Peyer's patch (tissue), 4 donors: Measurements from ENCODE around the gene TNPO3. TPM values are rescaled to one million over a fixed set of nuclear protein-coding genes. Genes with fewer than 3 reads are reported as not detected.
A peak's percentile ranks its signal among the peaks of the same experiment; 100 is the strongest.

Experiments used
- DNase-seq, 3 donors: peaks; one replicate each; pipeline ENCODE4 v3.0.0-alpha.2; 2017 to 2019
- H3K27ac ChIP-seq, 4 donors: fragments of 200-600 bp; sonication (generic); one replicate each; pipeline ENCODE4 v1.5.1; 2016 to 2019
- H3K27me3 ChIP-seq, 2 donors: fragments of 200-600 bp; sonication (generic); one replicate each; pipeline ENCODE4 v1.5.1; 2019
- H3K36me3 ChIP-seq, 3 donors: fragments of 200-600 bp; sonication (generic); one replicate each; pipeline ENCODE4 v1.5.1; 2016 to 2019
- H3K4me1 ChIP-seq, 4 donors: fragments of 200-600 bp; sonication (generic); one replicate each; pipeline ENCODE4 v1.5.1; 2016 to 2019
- H3K4me3 ChIP-seq, 4 donors: fragments of 200-600 bp; sonication (generic); 1 replicate in 3 of 4; 2 replicates in 1 of 4; pipeline ENCODE4 v1.5.1; 2016 to 2019; ENCODE audit warnings: mild to moderate bottlenecking in 1 of 4
- H3K9me3 ChIP-seq, 4 donors: fragments of 200-600 bp; sonication (generic); one replicate each; pipeline ENCODE4 v1.5.1; 2016 to 2019; ENCODE audit warnings: mild to moderate bottlenecking in 1 of 4
- CTCF ChIP-seq, 6 experiments: fragments of 450-650 bp in 4 of 6; fragments of 200-600 bp in 2 of 6; sonication (generic) in 1 of 6; IDR thresholded peaks; one replicate each; pipeline ENCODE4 v1.5.1; 2017 to 2019; ENCODE audit warnings: antibody characterized with exemption in 6 of 6, mild to moderate bottlenecking in 3 of 6, moderate library complexity in 1 of 6
- POLR2A ChIP-seq, 2 donors: fragments of 450-650 bp; IDR thresholded peaks; one replicate each; pipeline ENCODE4 v1.5.1; 2017; ENCODE audit warnings: antibody characterized with exemption in 2 of 2, mild to moderate bottlenecking in 2 of 2, moderate library complexity in 2 of 2
- total RNA-seq, 4 donors: library from RNA; depleted of rRNA; stranded (reverse); fragments of >200 nt; gene quantifications; one replicate each; pipeline ENCODE4 v1.1.0, GENCODE V29; 2016

The TNPO3 gene
- total RNA-seq, 4 donors from 2014 or later, result 25.2 to 55.3 (median 42.1) TPM

GRCh38 chr7:128920913-128921582 lies 133.9 kb downstream of the TNPO3 start:
- Histone ChIP-seq H3K9me3 (no peaks in the 10 kb centered on the region), H3K4me1 (no peaks in the 10 kb centered on the region), H3K27me3 (no peaks in the 10 kb centered on the region), H3K36me3 (no peaks in the 10 kb centered on the region), H3K27ac (no peak overlapping the region), H3K4me3 (no peak overlapping the region)
- TF ChIP-seq POLR2A (IDR thresholded peaks at IDR 0.05) (no peak), CTCF (IDR thresholded peaks at IDR 0.05) (no peak)
- peak in 2 of 3 donors; percentile 28 to 44 for DNase-seq

DNA sequence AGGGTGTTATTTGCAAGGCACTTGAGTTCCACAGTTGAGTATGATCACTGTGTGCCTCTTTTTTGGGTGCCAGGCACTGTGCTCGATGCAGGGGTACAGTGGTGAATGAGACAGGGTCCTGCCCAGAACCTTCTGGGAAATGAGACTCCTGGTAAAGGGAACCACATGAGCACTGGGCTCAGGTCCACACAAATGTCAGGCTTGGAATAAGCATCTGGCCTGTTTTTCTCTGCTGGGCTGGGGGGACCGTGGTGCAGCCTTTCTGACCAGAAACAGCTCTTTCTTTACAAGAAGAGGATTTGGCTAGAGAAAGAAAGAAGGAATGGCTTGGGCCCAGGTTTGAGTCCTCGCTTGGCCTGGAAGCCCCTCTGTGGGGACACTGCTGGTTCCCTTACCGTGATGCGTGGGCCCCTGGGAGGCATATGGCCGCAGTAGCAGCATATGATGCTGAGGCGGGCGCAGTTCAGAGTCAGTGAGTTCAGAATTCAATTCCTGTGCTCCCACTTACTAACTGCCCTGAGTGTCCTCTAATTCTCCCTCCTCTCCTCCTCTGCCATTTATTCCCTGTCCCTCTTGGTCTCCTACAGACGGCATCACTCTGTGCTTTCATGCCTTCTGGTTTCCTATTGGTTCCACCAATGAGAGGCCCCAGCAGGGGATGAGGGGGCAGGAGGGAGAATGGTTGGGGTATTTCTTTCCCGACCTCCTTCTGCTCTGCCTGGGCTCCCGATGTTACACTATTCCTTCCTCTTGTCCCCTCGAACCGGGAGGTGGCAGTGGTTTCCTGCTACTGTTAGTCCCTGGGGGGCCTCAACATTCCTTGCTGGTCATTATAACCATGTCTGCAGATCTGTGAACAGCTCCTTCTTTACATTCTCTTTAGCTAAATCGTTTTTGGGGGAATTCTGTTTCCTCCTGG lies 134.8 kb downstream of the TNPO3 start:
- no peak overlapping the region for H3K4me3 ChIP-seq
- H3K27ac ChIP-seq, result peak overlapping the region in 1 of 4 donors; percentile 17
- H3K9me3 ChIP-seq, result no peaks in the 10 kb centered on the region
- peaks cover 0 to under 1% of the 10 kb centered on the region in 2 donors for H3K27me3 ChIP-seq
- H3K36me3 ChIP-seq, result no peaks in the 10 kb centered on the region
- peaks cover 0 to 5% (median 0%) of the 10 kb centered on the region in 4 donors for H3K4me1 ChIP-seq
- peak in 2 of 3 donors; percentile 9 to 30 for DNase-seq
- no peak for TF ChIP-seq POLR2A (IDR thresholded peaks at IDR 0.05)
- TF ChIP-seq CTCF (IDR thresholded peaks at IDR 0.05), result no peak

DNA sequence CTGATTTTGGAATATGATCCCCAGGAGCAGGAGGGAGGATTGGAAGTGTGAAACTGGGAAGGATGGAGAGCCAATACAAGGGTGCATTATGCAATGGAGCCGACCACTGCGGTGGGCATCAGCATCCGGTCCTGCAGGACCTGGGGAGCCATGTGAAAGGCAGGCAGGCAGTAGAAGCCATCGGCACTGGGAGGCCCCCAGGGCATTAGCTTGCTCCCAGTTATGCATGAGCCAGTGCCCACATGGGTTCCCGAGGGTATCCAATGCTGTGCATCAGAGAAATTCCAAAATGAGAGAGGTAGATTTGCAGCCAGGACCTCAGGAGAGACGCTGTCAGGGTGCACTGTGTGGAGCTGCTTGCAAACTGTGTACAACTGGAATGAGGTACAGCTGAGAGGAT lies 135.7 kb downstream of the TNPO3 start:
- peaks cover 0 to 3% of the 10 kb centered on the region in 2 donors for H3K27me3 ChIP-seq
- DNase-seq, result peak in 2 of 3 donors; percentile 14 to 36
- TF ChIP-seq CTCF (IDR thresholded peaks at IDR 0.05) (no peak), POLR2A (IDR thresholded peaks at IDR 0.05) (no peak)
- H3K27ac ChIP-seq, result no peak overlapping the region
- H3K9me3 ChIP-seq, result no peaks in the 10 kb centered on the region
- peaks cover 0 to 10% (median 3%) of the 10 kb centered on the region in 4 donors for H3K4me1 ChIP-seq
- no peak overlapping the region for H3K4me3 ChIP-seq
- no peaks in the 10 kb centered on the region for H3K36me3 ChIP-seq

GRCh38 chr7:128918016-128918665 lies 136.8 kb downstream of the TNPO3 start:
- H3K27me3 ChIP-seq, result peaks cover 0 to 3% of the 10 kb centered on the region in 2 donors

More at GRCh38 chr7:128918016-128918665, 136.8 kb downstream of the TNPO3 start:
- Histone ChIP-seq H3K36me3 (no peaks in the 10 kb centered on the region), H3K27ac (no peak overlapping the region), H3K9me3 (no peaks in the 10 kb centered on the region), H3K4me3 (no peak overlapping the region), H3K4me1 (peaks cover 0 to 10% (median 3%) of the 10 kb centered on the region in 4 donors)
- DNase-seq, result peak in 2 of 3 donors; percentile 27 to 30
- TF ChIP-seq POLR2A (IDR thresholded peaks at IDR 0.05) (no peak), CTCF (IDR thresholded peaks at IDR 0.05) (no peak)
